Stomach smooth muscle (tissue), 2 donors: ENCODE results near the gene RASIP1.
A peak's percentile ranks its signal among the peaks of the same experiment; 100 is the strongest.
"Not testable (repeated sequence)": the region's sequence is repeated elsewhere in the genome, so short reads cannot be mapped to it uniquely, and the experiment has no call there.

Experiments used
- H3K27ac ChIP-seq: one replicate; pipeline ENCODE4 v1.7.0; 2013; ENCODE audit warnings: mild to moderate bottlenecking, low read length, inconsistent platforms
- H3K27me3 ChIP-seq, 2 donors: one replicate each; pipeline ENCODE4 v1.7.0; 2013; ENCODE audit warnings: low read length in 2 of 2; ENCODE audit not compliant: insufficient read depth in 2 of 2, control insufficient read depth in 1 of 2
- H3K36me3 ChIP-seq, 2 donors: one replicate each; pipeline ENCODE4 v1.7.0; 2013; ENCODE audit warnings: low read length in 2 of 2; ENCODE audit not compliant: control insufficient read depth in 2 of 2, insufficient read depth in 2 of 2
- H3K4me1 ChIP-seq: one replicate; pipeline ENCODE4 v1.7.0; 2013; ENCODE audit warnings: low read length; ENCODE audit not compliant: control insufficient read depth, insufficient read depth
- H3K4me3 ChIP-seq, 2 donors: one replicate each; pipeline ENCODE4 v1.7.0; 2013; ENCODE audit warnings: low read length in 2 of 2
- H3K9ac ChIP-seq, 2 donors: one replicate each; pipeline ENCODE4 v1.7.0; 2013; ENCODE audit warnings: low read length in 2 of 2, mild to moderate bottlenecking in 1 of 2
- H3K9me3 ChIP-seq, 2 donors: one replicate each; pipeline ENCODE4 v1.7.0; 2013; ENCODE audit warnings: low read length in 2 of 2; ENCODE audit not compliant: control insufficient read depth in 2 of 2
- donor health status: healthy.
- donor health status: Pancreatic carcinoma.

Gene RASIP1

GRCh38 chr19:48702701-48703100, 37.7 kb downstream of the RASIP1 start:
- Histone ChIP-seq H3K9ac (no peak overlapping the region), H3K36me3 (peaks cover 0 to 5% of the 10 kb centered on the region in 2 donors), H3K4me1 (no peaks in the 10 kb centered on the region), H3K4me3 (no peak overlapping the region), H3K27ac (no peak overlapping the region), H3K27me3 (peaks cover 3 to 7% of the 10 kb centered on the region in 2 donors), H3K9me3 (no peaks in the 10 kb centered on the region)

GRCh38 chr19:48698046-48698445, 42.4 kb downstream of the RASIP1 start:
- H3K4me3 ChIP-seq = no peak overlapping the region
- H3K27ac ChIP-seq = no peak overlapping the region
- no peak overlapping the region for H3K9ac ChIP-seq
- no peaks in the 10 kb centered on the region for H3K36me3 ChIP-seq
- H3K4me1 ChIP-seq = no peaks in the 10 kb centered on the region
- H3K9me3 ChIP-seq = no peaks in the 10 kb centered on the region
- H3K27me3 ChIP-seq = peaks cover 16 to 23% of the 10 kb centered on the region in 2 donors

- Histone ChIP-seq H3K27me3 (peaks cover 16 to 23% of the 10 kb centered on the region in 2 donors), H3K4me1 (no peaks in the 10 kb centered on the region), H3K9ac (no peak overlapping the region), H3K9me3 (no peaks in the 10 kb centered on the region), H3K4me3 (peak overlapping the region in 1 of 2 donors; percentile 8), H3K27ac (no peak overlapping the region), H3K36me3 (no peaks in the 10 kb centered on the region)
Measured at GRCh38 chr19:48696353-48697010, 43.9 kb downstream of the RASIP1 start.

- Histone ChIP-seq H3K4me1 (no peaks in the 10 kb centered on the region), H3K27me3 (peaks cover 16 to 23% of the 10 kb centered on the region in 2 donors), H3K9ac (peak within 1 kb of the TSS in 1 of 2 donors; percentile 42), H3K27ac (no peak within 1 kb of the TSS), H3K4me3 (peak within 1 kb of the TSS in 1 of 2 donors; percentile 8), H3K36me3 (no peaks in the 10 kb centered on the region), H3K9me3 (no peaks in the 10 kb centered on the region)
Measured at GRCh38 chr19:48695743-48696352, 44.6 kb downstream of the RASIP1 start, which contains the start of gene FUT2. Gene FUT2, plus strand, starts transcription at chr19:48695971. Its CDS starts 6,986 bp downstream, at chr19:48702957.

- not testable (repeated sequence) for H3K27ac ChIP-seq, H3K4me3 ChIP-seq, H3K4me1 ChIP-seq, H3K9ac ChIP-seq, H3K36me3 ChIP-seq, H3K9me3 ChIP-seq
- peaks cover 16 to 20% of the 10 kb centered on the region in 2 donors for H3K27me3 ChIP-seq
Measured at GRCh38 chr19:48693629-48694028, 46.8 kb downstream of the RASIP1 start.

GRCh38 chr19:48689449-48689848, 51.0 kb downstream of the RASIP1 start:
- no peak overlapping the region for H3K4me3 ChIP-seq
- no peaks in the 10 kb centered on the region for H3K9me3 ChIP-seq
- H3K4me1 ChIP-seq = no peaks in the 10 kb centered on the region
- H3K36me3 ChIP-seq = no peaks in the 10 kb centered on the region
- no peaks in the 10 kb centered on the region for H3K27me3 ChIP-seq
- H3K9ac ChIP-seq = no peak overlapping the region
- H3K27ac ChIP-seq = no peak overlapping the region

GRCh38 chr19:48687776-48688175, 52.6 kb downstream of the RASIP1 start:
- Histone ChIP-seq H3K4me1 (no peaks in the 10 kb centered on the region), H3K9me3 (no peaks in the 10 kb centered on the region), H3K27me3 (no peaks in the 10 kb centered on the region), H3K4me3 (no peak overlapping the region), H3K36me3 (no peaks in the 10 kb centered on the region), H3K9ac (no peak overlapping the region), H3K27ac (no peak overlapping the region)

- H3K27ac ChIP-seq, H3K4me1 ChIP-seq, H3K9ac ChIP-seq, H3K27me3 ChIP-seq, H3K4me3 ChIP-seq, H3K9me3 ChIP-seq, H3K36me3 ChIP-seq: not testable (repeated sequence)
Measured at GRCh38 chr19:48686637-48687036, 53.8 kb downstream of the RASIP1 start.

- Histone ChIP-seq H3K36me3 (no peaks in the 10 kb centered on the region), H3K4me3 (no peak overlapping the region), H3K27ac (no peak overlapping the region)
Measured at GRCh38 chr19:48686088-48686487, 54.3 kb downstream of the RASIP1 start.

GRCh38 chr19:48685583-48685982, 54.8 kb downstream of the RASIP1 start:
- Histone ChIP-seq H3K27ac (no peak overlapping the region), H3K36me3 (no peaks in the 10 kb centered on the region), H3K9me3 (no peaks in the 10 kb centered on the region), H3K4me3 (no peak overlapping the region), H3K4me1 (no peaks in the 10 kb centered on the region), H3K27me3 (no peaks in the 10 kb centered on the region), H3K9ac (no peak overlapping the region)

More at GRCh38 chr19:48686088-48686487, 54.3 kb downstream of the RASIP1 start:
- H3K9me3 ChIP-seq = no peaks in the 10 kb centered on the region
- no peak overlapping the region for H3K9ac ChIP-seq
- no peaks in the 10 kb centered on the region for H3K4me1 ChIP-seq
- no peaks in the 10 kb centered on the region for H3K27me3 ChIP-seq

- Histone ChIP-seq H3K9ac (peak overlapping the region in 1 of 2 donors; percentile 29), H3K27me3 (no peaks in the 10 kb centered on the region), H3K36me3 (no peaks in the 10 kb centered on the region), H3K4me1 (no peaks in the 10 kb centered on the region), H3K4me3 (peak overlapping the region in 1 of 2 donors; percentile 55), H3K9me3 (no peaks in the 10 kb centered on the region), H3K27ac (no peak overlapping the region)
Measured at GRCh38 chr19:48683349-48683748, 57.1 kb downstream of the RASIP1 start.
